ENCODE results near the gene RNF207. TPM values are rescaled to one million over a fixed set of nuclear protein-coding genes. Genes with fewer than 3 reads are reported as not detected.

Gene RNF207
- total and polyA plus RNA-seq, 2 of the 8 experiments (the other 6 are each of a cell fraction or from before 2014, with no cell fraction given): 3.9 to 5.4 TPM

DNA sequence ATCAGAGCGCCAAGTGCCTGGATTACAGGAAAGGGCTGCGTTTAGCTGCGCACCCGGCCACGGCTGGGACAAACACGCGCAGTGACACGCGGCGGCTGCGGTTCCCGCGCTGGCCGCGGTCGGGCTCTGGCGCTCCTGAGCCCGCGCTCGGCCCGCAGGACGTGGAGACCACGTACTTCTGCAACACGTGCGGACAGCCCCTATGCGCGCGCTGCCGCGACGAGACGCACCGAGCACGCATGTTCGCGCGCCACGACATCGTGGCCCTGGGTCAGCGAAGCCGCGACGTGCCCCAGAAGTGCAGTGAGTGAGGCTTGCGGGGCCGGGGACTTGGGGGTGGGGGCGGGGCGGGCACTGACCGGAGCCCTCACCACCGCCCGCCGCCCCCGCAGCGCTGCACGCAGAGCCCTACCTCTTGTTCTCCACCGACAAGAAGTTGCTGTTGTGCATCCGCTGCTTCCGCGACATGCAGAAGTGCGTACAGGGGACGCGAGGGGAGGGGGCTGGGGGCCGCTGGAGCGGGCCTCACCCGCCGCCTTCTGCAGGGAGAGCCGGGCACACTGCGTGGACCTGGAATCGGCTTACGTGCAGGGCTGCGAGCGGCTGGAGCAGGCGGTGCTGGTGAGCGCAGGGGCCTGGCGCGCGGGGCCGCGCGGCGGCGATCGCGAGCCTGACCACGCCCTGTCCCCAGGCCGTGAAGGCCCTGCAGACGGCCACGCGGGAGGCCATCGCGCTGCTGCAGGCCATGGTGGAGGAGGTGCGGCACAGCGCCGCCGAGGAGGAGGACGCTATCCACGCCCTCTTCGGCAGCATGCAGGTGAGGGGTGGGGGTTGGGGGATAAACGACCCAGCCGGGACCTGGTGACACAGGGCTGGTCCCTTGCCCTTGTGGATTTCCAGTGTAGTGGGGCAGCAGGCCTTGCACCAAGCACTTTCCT is 3.1 kb downstream of the RNF207 start (continued):
- no peak for TF ChIP-seq POLR2AphosphoS5 (IDR thresholded peaks at IDR 0.05; ENCODE audit: low read depth, low read length)
- no peak for TF ChIP-seq CBX8 (IDR thresholded peaks at IDR 0.05; ENCODE audit: borderline replicate concordance, low read depth, low read length)
- peak; percentile 56; the same call in 1 of the 2 replicates for TF ChIP-seq SUZ12 (IDR thresholded peaks at IDR 0.05; ENCODE audit: low read length)
- peak; percentile 52; the same call in 1 of the 2 replicates for TF ChIP-seq CREB1 (IDR thresholded peaks at IDR 0.05)
- TF ChIP-seq MAX (IDR thresholded peaks at IDR 0.05): peak; percentile 91
- no peak for TF ChIP-seq CHD1 (IDR thresholded peaks at IDR 0.05; ENCODE audit: low read depth, low read length)
- TF ChIP-seq KDM4A (IDR thresholded peaks at IDR 0.05; ENCODE audit: low read depth, low read length, severe bottlenecking): peak; percentile 63
- TF ChIP-seq FOSL1 (IDR thresholded peaks at IDR 0.05; ENCODE audit: insufficient read depth, low read depth, low read length): no peak
- TF ChIP-seq, protein P1, sequence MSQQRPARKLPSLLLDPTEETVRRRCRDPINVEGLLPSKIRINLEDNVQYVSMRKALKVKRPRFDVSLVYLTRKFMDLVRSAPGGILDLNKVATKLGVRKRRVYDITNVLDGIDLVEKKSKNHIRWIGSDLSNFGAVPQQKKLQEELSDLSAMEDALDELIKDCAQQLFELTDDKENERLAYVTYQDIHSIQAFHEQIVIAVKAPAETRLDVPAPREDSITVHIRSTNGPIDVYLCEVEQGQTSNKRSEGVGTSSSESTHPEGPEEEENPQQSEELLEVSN (IDR thresholded peaks at IDR 0.05): peak; percentile 88
- TF ChIP-seq YY1 (IDR thresholded peaks at IDR 0.05; ENCODE audit: low read depth, low read length): 0 out of 2 replicates have a peak, but pooled peaks have one; percentile 25
- TF ChIP-seq EGR1 (IDR thresholded peaks at IDR 0.05; ENCODE audit: borderline replicate concordance, low read depth, low read length): peak; percentile 37; the same call in 1 of the 2 replicates
